ENCODE data around the gene SMC1B.
"Not testable (repeated sequence)": the region's sequence is repeated elsewhere in the genome, so short reads cannot be mapped to it uniquely, and the experiment has no call there.

The SMC1B gene

GRCh38 chr22:45316796-45317526, 96.4 kb downstream of the SMC1B start:
- DNase-seq = no peak

GRCh38 chr22:45314786-45315185, 98.6 kb downstream of the SMC1B start:
- peak; percentile 70 for DNase-seq

DNA sequence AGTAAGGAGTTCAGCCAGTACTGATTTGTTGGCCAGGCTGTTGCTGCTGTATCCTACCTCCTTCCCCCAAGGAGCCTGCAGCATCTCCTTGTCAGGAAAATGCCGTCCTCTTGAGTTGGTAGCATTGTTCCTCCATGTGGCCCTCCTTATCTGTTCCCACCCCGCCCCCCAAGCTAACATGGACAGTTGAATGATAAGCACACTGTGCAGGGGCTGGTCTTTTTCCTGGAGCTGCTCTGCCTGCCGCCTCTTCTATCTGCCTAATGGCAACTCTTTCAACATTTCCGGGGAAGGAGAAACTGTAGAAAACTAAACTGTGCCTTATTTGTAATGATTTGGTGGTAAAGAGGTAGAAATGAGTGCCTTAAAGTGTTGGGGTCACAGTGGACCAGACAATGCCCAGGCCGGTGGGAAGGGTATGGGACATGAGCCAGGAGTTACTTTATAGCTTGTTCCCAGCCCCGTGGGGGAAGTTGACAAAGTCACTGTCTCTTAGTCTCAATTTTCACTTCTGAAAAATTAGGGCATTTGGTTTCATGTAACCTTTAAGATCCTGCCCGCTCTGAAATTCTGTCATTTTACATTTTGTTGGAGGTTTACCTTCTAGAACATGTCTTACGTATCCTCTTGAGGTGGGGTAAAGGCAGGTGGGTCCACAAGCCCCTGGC, 99.2 kb downstream of the SMC1B start:
- peak; percentile 94 for DNase-seq

DNA sequence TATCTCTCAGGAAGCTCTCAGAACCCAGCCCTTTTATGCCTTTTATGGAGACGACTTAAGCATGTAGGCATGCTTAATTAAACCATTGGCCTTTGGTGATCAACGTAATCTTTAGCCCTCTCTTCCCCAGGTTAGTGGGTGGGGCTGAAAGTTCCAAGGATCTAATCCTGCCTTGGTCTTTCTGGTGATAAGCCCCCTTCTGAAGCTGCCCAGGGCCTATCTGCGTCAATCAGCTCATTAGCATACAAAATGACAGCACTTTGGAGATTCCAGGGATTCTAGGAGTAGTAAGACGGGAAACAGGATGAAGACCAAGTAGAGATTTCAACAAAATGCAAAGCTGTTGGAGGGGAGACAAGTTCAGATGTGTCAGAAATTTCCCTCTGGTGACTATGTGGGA, 100.5 kb downstream of the SMC1B start:
- no peak for DNase-seq

DNA sequence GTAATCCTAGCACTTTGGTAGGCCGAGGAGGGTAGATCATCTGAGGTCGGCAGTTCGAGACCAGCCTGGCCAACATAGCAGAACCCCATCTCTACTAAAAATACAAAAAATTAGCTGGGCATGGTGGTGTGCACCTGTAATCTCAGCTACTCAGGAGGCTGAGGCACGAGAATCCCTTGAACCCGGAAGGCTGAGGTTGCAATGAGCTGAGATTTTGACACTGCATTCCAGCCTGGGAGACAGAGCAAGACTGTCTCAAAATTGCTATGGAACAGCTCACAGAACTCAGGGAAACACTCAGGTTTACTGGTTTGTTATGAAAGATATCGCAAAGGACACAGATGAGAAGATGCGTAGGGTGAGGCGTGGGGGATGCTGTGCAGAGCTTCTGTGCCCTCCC, 101.0 kb downstream of the SMC1B start:
- DNase-seq = no peak

GRCh38 chr22:45310977-45311531, 102.3 kb downstream of the SMC1B start:
- DNase-seq = no peak

DNA sequence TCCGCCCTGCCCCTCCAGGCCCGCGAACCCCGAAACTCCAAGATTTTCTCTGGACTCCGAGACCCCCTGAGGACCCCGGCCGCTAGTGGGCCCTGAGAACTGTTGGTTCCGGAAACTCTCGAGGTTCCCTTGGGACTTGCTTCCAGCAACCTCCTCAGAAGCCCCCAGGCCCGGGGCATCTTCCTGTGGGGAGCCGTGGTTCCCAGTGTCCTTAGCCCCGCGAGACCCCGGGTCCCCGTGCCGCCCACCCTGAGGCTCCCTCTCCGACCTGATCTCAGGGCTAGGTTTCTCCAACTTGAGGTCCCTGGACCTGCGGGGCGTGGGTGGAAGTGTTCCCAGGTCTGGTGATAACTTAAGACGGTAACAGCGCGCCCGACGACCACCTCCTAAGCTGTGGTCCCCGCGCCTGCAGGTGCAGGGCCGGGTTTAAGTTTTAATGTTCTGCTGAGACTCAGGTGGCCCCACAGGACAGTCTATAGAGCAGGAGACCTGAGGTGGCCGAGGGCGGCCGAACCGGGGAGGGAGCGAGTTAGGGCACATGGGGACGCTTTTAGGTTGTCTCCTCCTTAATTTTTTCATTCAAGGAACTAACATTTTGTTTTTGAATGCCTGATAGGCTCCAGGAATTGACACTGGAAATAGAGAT, 102.9 kb downstream of the SMC1B start:
- no peak for DNase-seq

DNA sequence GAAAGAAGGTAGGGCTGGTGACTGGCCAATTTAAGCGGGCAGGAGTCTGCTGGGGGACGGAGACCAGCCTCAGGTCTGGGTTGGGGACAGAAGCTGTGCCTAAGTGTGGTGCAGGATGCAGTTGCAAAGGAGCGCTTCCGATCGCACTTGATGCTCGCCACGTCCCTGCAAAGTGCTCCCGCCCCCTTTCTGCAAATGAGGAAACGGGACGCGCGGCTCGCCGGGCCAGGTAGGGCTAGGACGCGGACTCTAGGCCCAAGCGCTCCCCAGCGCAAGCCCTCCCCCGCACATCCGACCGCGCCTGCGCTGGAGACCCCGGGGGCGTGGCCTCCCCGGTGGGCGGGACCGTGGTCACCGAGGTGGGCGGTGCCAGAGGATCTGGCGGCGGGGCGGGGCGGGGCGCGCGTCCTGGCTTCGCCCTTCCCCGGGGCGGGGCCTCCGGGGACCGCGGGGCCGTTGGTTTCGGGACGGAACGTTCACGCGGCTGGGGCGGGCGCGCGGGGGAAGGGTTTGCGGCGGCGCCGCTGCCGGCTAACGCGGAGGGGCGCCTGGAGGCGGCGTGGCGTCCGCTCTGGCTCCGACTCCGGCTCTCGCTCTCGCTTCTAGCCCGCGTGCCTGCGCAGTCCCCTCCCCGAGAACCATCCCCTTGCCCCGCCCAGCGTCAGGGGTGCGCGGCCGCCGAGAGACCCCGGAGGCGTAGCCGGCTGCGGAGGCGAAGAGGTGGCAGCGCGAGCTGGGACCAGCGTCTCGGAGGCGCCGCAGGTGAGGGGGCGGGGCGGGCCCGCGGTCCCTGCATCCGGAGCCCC, 103.8 kb downstream of the SMC1B start, which contains the start of gene FAM118A:
FAM118A (plus strand) TSS at position 513 of the 806 bp plus-strand sequence. CDS start 12,446 bp downstream, outside the sequence.
- peak; percentile 95 for DNase-seq

DNA sequence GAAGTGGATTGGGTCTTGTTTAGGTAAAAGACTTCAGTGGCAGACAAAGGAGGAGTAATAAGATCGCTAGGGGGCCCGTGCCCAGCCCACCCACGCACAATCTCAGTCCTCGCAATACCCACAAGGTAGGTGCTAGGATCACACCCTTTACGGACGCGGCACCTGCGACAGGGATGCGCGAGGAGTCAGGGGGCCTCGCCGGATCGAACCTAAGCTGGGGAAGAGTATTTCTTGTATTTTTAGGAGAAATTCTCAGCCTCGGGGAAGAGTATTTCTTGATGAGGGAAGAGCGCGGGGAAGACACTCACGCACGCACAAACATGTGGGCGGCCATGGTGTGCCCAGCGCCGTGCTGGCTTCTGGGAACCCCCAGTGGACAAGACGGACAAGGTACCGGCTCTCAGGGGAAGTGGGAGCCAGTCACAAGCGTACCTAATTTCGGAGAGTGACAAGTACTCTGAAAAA, 104.4 kb downstream of the SMC1B start:
- peak; percentile 42 for DNase-seq

DNA sequence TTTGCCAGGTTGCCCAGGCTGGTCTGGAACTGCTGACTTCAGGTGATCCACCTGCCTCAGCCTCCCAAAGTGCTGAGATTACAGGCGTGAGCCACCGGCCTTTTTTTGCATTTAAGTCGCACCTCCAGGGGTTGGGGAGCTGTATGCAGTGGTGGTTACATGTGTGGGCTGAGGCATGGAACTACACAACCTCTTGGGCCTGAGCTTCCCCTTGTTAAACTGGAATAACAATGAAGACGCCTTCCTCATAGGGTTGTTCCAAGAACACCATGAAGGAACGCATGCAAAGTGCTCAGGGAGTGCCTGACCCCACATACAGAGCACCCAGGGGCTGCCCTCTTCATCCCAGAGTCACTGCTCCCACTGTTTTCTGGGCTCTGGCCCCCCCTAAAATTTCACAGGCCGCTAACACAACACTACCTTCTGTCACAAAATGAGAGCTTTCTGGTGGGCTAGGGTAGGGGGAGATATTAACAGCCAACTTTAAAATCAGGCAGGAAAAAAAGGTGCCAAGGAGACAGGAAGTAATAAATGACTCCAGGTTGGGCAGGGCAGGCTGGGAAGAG, 104.9 kb downstream of the SMC1B start:
- DNase-seq = no peak

DNA sequence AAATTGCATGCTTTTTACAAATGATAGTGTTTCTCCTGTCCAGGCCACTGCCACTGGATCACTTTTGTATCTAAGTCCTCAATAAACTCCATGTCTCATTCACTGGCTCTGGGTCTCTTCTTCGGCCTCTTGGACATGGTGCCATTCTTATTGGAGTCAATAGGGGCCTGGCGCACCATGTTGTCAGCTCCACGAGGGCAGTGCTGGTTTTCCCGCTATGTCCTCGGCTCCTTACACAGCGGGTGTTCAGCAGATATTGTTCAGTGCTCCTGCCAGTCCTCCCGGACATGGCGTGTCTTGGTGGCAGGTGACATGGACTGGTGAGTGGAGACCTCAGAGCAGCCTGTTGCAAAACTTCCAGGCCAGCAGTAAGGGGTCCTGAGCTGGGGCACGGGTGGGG, 107.3 kb downstream of the SMC1B start:
- DNase-seq = no peak

DNA sequence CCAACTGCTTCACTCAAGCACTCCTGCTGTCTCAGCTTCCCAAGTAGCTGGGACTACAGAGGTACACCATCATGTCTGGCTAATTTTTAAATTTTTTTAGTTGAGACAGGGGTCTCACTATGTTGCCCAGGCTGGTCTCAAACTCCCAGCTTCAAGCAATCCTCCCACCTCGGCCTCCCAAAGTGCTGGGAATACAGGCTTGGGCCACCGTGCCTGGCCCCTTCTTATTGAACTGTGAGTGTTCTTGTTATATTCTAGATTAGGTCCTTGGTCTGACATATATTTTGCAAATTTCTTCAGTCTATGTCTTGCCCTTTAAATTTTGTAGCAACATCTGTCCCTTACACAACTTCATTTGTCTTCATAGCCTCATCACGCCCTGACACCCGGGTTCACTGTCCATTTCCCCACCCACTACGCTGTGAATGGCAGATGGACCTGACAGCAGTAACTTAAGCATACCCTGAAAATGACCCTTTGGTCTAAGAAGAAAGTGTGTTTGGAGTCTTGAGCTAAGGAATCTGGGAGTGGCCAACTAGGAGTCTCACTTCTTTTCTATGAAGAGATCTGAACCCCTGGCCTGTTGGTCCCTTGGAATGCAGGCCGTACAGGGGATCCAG, 107.8 kb downstream of the SMC1B start:
- no peak for DNase-seq

- no peak for DNase-seq
Measured at GRCh38 chr22:45304971-45305370, 108.4 kb downstream of the SMC1B start.

DNA sequence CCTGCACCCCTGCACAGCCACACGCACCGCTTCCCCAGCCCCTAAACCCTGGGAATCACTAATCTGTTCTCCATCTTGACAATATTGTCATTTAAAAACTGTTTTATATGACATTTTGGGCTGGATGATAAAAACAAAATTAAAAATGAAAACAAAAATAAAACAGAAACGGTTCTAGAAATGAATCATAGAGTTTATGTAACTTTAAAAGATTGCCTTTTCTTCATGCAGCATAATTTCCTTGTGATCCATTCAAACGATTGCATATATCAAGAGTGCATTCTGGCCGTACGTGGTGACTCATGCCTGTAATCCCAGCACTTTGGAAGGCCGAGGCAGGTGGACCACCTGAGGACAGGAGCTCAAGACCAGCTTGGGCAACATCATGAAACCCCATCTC, 110.2 kb downstream of the SMC1B start:
- no peak for DNase-seq

GRCh38 chr22:45302751-45303150, 110.6 kb downstream of the SMC1B start:
- no peak for DNase-seq

DNA sequence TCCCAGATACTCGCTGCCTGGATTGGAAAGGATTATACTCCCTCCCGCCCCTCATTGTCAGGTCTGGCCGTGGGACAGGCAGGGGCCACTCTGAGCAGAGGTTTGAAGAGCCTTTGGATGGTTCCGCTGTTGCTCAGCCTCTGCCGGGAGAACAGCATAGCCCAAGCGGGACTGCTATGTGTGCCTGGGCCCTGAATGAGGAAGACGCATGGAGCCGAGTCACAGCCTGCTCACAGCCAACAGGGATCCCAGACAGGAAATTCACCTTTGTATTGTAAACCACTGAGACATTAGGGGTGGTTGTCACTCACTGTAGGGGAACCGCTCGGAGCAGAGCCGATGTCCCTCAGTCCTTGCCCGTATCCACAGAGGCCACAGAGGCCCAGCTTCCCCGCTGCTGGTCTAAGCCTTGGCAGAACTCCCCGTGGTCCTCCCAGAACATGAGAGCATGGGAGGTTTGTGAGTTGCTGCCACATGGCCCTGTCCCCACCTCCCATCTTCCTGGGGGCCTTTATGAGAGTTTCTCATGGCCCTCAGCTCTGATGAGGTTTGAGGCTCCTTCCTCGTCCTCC, 114.4 kb downstream of the SMC1B start:
- no peak for DNase-seq

- DNase-seq = peak; percentile 43
Measured at GRCh38 chr22:45296628-45297297, 116.6 kb downstream of the SMC1B start.

DNA sequence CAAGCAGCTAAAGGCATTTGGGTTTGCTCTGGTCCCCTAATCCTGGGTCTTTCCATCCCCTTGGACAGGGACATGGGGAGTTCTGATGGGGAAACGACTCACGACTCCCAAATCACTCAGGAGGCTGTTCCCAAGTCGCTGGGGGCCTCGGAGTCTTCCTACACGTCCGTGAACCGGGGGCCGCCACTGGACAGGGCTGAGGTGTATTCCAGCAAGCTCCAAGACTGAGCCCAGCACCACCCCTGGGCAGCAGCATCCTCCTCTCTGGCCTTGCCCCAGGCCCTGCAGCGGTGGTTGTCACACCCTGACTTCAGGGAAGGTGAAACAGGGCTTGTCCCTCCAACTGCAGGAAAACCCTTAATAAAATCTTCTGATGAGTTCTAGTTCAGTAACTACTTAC, 117.9 kb downstream of the SMC1B start:
- DNase-seq = no peak

DNA sequence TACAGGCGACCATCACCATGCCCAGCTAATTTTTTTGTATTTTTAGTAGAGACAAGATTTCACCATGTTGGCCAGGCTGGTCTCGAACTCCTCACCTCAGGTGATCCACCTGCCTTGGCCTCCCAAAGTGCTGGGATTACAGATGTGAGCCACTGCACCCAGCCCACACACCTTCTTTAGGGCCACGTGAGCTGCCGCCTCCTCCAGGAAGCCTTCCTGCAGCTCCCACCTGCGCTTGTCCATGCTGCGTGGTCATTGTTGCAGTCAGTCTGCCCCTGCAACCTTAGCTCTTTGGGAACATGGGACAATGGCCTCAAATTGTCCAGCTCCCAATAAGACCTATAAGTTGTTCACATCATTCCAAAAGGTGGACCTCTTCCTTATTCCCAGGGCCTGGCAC, 118.4 kb downstream of the SMC1B start:
- DNase-seq = not testable (repeated sequence)

Data from hematopoietic multipotent progenitor cell treated with erythropoietin and hydrocortisone succinate and interleukin-3 and kit ligand, for 4 days (in vitro differentiated cells).